PC-3 (cell line): ENCODE measurements around the gene GLRB. TPM values are rescaled to one million over a fixed set of nuclear protein-coding genes. Genes with fewer than 3 reads are reported as not detected.
"Not testable (repeated sequence)": the region's sequence is repeated elsewhere in the genome, so short reads cannot be mapped to it uniquely, and the experiment has no call there.

Source experiments
- ATAC-seq: fragments of 200-7000 bp; cut with Tn5 transposase; 2 replicates; pipeline ENCODE4 v1.9.1; 2020; ENCODE audit warnings: mild to moderate bottlenecking, moderate library complexity
- BruUV-seq: library from RNA; stranded (reverse); fragments of 400-500 nt; replicated peaks from 2 replicates; lab custom pipeline; 2021; lab: Mats Ljungman, UMichigan
- CTCF ChIA-PET: fragments of 300-600 bp; sonication (Branson Sonifier 250); formaldehyde crosslinking; loops from one replicate; lab custom pipeline; 2022; ENCODE audit warnings: antibody characterized with exemption; lab: Charles Lee
- POLR2A ChIA-PET: fragments of 300-600 bp; sonication (Branson Sonifier 250); formaldehyde crosslinking; loops from one replicate; lab custom pipeline; 2022; ENCODE audit warnings: antibody characterized with exemption; ENCODE audit not compliant: unreplicated experiment; lab: Charles Lee
- DNase-seq: peaks from one replicate; pipeline ENCODE4 v3.0.0-alpha.2; 2015
- H2AFZ ChIP-seq: fragments of 300-600 bp; sonication (generic); 2 replicates; pipeline ENCODE4 v1.6.0; 2016; ENCODE audit warnings: antibody characterized with exemption, low read length
- H3F3A ChIP-seq: fragments of 300-600 bp; sonication (generic); one replicate; pipeline ENCODE4 v1.6.0; 2017; ENCODE audit warnings: antibody characterized with exemption, low read length, control low read depth, mild to moderate bottlenecking; ENCODE audit not compliant: unreplicated experiment
- H3K27ac ChIP-seq: fragments of 300-600 bp; sonication (generic); 2 replicates; pipeline ENCODE4 v1.5.1; 2016; ENCODE audit warnings: mild to moderate bottlenecking, low read length
- H3K27me3 ChIP-seq: fragments of 300-600 bp; sonication (generic); 2 replicates; pipeline ENCODE4 v1.6.1; 2016; ENCODE audit warnings: low read length, mixed read lengths
- H3K36me3 ChIP-seq: fragments of 300-600 bp; sonication (generic); 2 replicates; pipeline ENCODE4 v1.6.1; 2016; ENCODE audit warnings: low read depth, mixed run types, low read length, mixed read lengths
- H3K4me1 ChIP-seq: fragments of 300-600 bp; sonication (generic); 2 replicates; pipeline ENCODE4 v1.5.1; 2016; ENCODE audit warnings: low read length; ENCODE audit not compliant: insufficient read depth
- H3K4me2 ChIP-seq: fragments of 300-600 bp; sonication (generic); 2 replicates; pipeline ENCODE4 v1.6.0; 2016; ENCODE audit warnings: low read length
- H3K4me3 ChIP-seq: fragments of 300-600 bp; sonication (generic); 2 replicates; pipeline ENCODE4 v1.5.1; 2016; ENCODE audit warnings: mild to moderate bottlenecking, low read length, mixed read lengths
- H3K79me2 ChIP-seq: fragments of 300-600 bp; sonication (generic); 2 replicates; pipeline ENCODE4 v1.6.1; 2017; ENCODE audit warnings: low read length, mixed read lengths
- H3K9ac ChIP-seq: fragments of 300-600 bp; sonication (generic); 2 replicates; pipeline ENCODE4 v1.6.0; 2016; ENCODE audit warnings: mild to moderate bottlenecking, low read length
- H3K9me2 ChIP-seq: fragments of 300-600 bp; sonication (generic); replicated peaks from 2 replicates; pipeline ENCODE4 v1.6.1; 2016; ENCODE audit warnings: mixed run types, low read length, mixed read lengths
- H3K9me3 ChIP-seq: fragments of 300-600 bp; sonication (generic); 2 replicates; pipeline ENCODE4 v1.6.1; 2016; ENCODE audit warnings: low read length, mixed read lengths
- H4K20me1 ChIP-seq: fragments of 300-600 bp; sonication (generic); 2 replicates; pipeline ENCODE4 v1.6.1; 2016; ENCODE audit warnings: low read length, mixed read lengths
- CTCF ChIP-seq: fragments of 300-600 bp; sonication (generic); conservative IDR thresholded peaks from 2 replicates; pipeline ENCODE4 v1.5.1; 2017; ENCODE audit warnings: antibody characterized with exemption, low read depth, mild to moderate bottlenecking, low read length
- EZH2 ChIP-seq: fragments of 300-600 bp; sonication (generic); IDR thresholded peaks from one replicate; pipeline ENCODE4 v1.6.1; 2017; ENCODE audit warnings: antibody characterized with exemption, mild to moderate bottlenecking, low read length; ENCODE audit not compliant: unreplicated experiment
- EZH2phosphoT487 ChIP-seq: fragments of 300-600 bp; sonication (generic); IDR thresholded peaks from 2 replicates; pipeline ENCODE4 v1.6.1; 2018; ENCODE audit warnings: mild to moderate bottlenecking, antibody characterized with exemption, low read length, borderline replicate concordance
- intact Hi-C: fragments of 100-400 bp; cut with micrococcal nuclease; formaldehyde crosslinking; loops from 2 replicates; pipeline ENCODE4 v1.9.0; 2023
- total RNA-seq: library from RNA; depleted of rRNA; stranded (reverse); fragments of >200 nt; gene quantifications from 2 replicates; pipeline ENCODE4 v1.2.3, GENCODE V29; 2014

The GLRB gene
- total RNA-seq, 1 experiment from 2014 or later: 4.1 TPM

- CTCF ChIA-PET: no interaction called here
- Histone ChIP-seq H3K27ac (no peak overlapping the region), H4K20me1 (no peaks in the 10 kb centered on the region), H3K79me2 (no peaks in the 10 kb centered on the region), H3K9ac (no peak overlapping the region), H3F3A (no peaks in the 10 kb centered on the region), H3K9me2 (no peaks in the 10 kb centered on the region), H3K4me3 (no peak overlapping the region), H3K4me2 (no peak overlapping the region), H3K36me3 (no peaks in the 10 kb centered on the region), H3K9me3 (no peaks in the 10 kb centered on the region), H2AFZ (no peak overlapping the region), H3K4me1 (no peaks in the 10 kb centered on the region), H3K27me3 (no peaks in the 10 kb centered on the region)
- intact Hi-C loops: no loop called here
- no peak for DNase-seq
- no peak for ATAC-seq
- POLR2A ChIA-PET: no interaction called here
- no peak for TF ChIP-seq EZH2phosphoT487
- TF ChIP-seq EZH2: no peak
- TF ChIP-seq CTCF: no peak
- BruUV-seq: no TSS peak
Measured at GRCh38 chr4:157170321-157170720, 94.4 kb downstream of the GLRB start.

GRCh38 chr4:157172011-157172410 is 96.1 kb downstream of the GLRB start:
- CTCF ChIA-PET: interaction anchor here (0.7 kb wide), 1 partner anchor 192 kb away, joined by 3 read pairs; no protein-coding TSS in a partner anchor
- Histone ChIP-seq H3K9ac (no peak overlapping the region), H3K27me3 (no peaks in the 10 kb centered on the region), H3K9me2 (no peaks in the 10 kb centered on the region), H3K4me2 (no peak overlapping the region), H3K27ac (no peak overlapping the region), H2AFZ (no peak overlapping the region), H3K4me1 (no peaks in the 10 kb centered on the region), H3F3A (no peaks in the 10 kb centered on the region), H3K79me2 (no peaks in the 10 kb centered on the region), H3K9me3 (no peaks in the 10 kb centered on the region), H4K20me1 (no peaks in the 10 kb centered on the region), H3K36me3 (no peaks in the 10 kb centered on the region), H3K4me3 (no peak overlapping the region)
- peak; percentile 46 for DNase-seq
- intact Hi-C loops: loop anchor here (2.0 kb wide), 1 partner anchor 189 kb away; no protein-coding TSS in a partner anchor
- TF ChIP-seq CTCF (peak; percentile 48), EZH2phosphoT487 (no peak)
- no TSS peak for BruUV-seq
- POLR2A ChIA-PET: no interaction called here
- ATAC-seq: no peak; the same call in 1 of the 2 replicates

GRCh38 chr4:157180268-157180667 is 104.3 kb downstream of the GLRB start:
- H3K4me2 ChIP-seq, H3K9me2 ChIP-seq, intact Hi-C loops, DNase-seq, ATAC-seq, BruUV-seq, POLR2A ChIA-PET, H3K27me3 ChIP-seq, H3K4me1 ChIP-seq, H3K36me3 ChIP-seq, H3K9ac ChIP-seq, H3K9me3 ChIP-seq, H3K27ac ChIP-seq, H2AFZ ChIP-seq, H3F3A ChIP-seq, H3K79me2 ChIP-seq, H3K4me3 ChIP-seq, H4K20me1 ChIP-seq: not testable (repeated sequence)
- CTCF ChIA-PET: interaction anchor here (0.6 kb wide), 1 partner anchor 211 kb away, joined by 5 read pairs; no protein-coding TSS in a partner anchor
